Peyer's patch (tissue), 4 donors: ENCODE data around the gene ASCL2. TPM values are rescaled to one million over a fixed set of nuclear protein-coding genes. Genes with fewer than 3 reads are reported as not detected.

Source experiments
- DNase-seq, 3 donors: peaks; one replicate each; pipeline ENCODE4 v3.0.0-alpha.2; 2017 to 2019
- H3K27ac ChIP-seq, 4 donors: fragments of 200-600 bp; sonication (generic); one replicate each; pipeline ENCODE4 v1.5.1; 2016 to 2019
- H3K27me3 ChIP-seq, 2 donors: fragments of 200-600 bp; sonication (generic); one replicate each; pipeline ENCODE4 v1.5.1; 2019
- H3K36me3 ChIP-seq, 3 donors: fragments of 200-600 bp; sonication (generic); one replicate each; pipeline ENCODE4 v1.5.1; 2016 to 2019
- H3K4me1 ChIP-seq, 4 donors: fragments of 200-600 bp; sonication (generic); one replicate each; pipeline ENCODE4 v1.5.1; 2016 to 2019
- H3K4me3 ChIP-seq, 4 donors: fragments of 200-600 bp; sonication (generic); 1 replicate in 3 of 4; 2 replicates in 1 of 4; pipeline ENCODE4 v1.5.1; 2016 to 2019; ENCODE audit warnings: mild to moderate bottlenecking in 1 of 4
- H3K9me3 ChIP-seq, 4 donors: fragments of 200-600 bp; sonication (generic); one replicate each; pipeline ENCODE4 v1.5.1; 2016 to 2019; ENCODE audit warnings: mild to moderate bottlenecking in 1 of 4
- POLR2A ChIP-seq, 2 donors: fragments of 450-650 bp; IDR thresholded peaks; one replicate each; pipeline ENCODE4 v1.5.1; 2017; ENCODE audit warnings: antibody characterized with exemption in 2 of 2, mild to moderate bottlenecking in 2 of 2, moderate library complexity in 2 of 2
- total RNA-seq, 4 donors: library from RNA; depleted of rRNA; stranded (reverse); fragments of >200 nt; gene quantifications; one replicate each; pipeline ENCODE4 v1.1.0, GENCODE V29; 2016
- TF ChIP-seq, protein P1 (sequence below), 6 experiments: fragments of 450-650 bp in 4 of 6; fragments of 200-600 bp in 2 of 6; sonication (generic) in 1 of 6; IDR thresholded peaks; one replicate each; pipeline ENCODE4 v1.5.1; 2017 to 2019; ENCODE audit warnings: antibody characterized with exemption in 6 of 6, mild to moderate bottlenecking in 3 of 6, moderate library complexity in 1 of 6

ASCL2 gene
- total RNA-seq, 4 donors from 2014 or later = 7.5 to 11.9 (median 8.4) TPM

DNA sequence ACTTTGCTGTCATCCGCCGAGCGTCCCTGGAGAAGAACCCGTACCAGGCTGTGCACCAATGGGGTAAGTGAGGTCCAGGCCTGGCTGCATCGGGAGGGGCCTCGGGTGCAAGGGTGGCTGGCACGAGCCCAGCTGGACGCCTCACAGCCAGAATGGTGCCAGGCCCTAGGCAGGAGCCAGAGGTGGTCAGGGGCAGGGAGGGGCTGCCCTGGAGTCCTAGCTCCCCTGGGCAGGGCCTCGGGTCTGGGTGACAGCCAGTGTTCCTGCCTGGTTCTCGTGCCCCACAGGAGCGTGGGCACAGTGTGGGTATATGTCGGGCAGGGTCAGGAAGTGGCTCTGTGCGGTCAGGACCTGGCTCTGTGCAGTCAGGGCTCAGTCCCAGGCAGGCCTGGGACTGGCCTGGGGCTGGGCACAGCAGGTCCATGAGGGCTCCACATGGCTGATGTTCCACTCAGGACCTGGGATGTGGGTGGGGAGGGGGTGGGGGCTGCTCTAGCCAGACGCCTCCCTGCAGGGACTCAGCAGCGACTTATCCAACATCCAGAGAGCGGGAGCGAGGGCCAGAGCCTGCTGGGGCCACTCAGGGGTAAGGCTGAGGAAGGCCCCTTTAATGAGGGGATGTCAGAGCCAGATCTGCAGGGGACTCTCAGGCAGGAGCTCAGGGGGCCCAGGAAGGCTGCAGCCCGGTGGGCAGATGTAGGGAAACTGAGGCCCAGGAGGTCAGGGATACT lies 32.7 kb upstream of the ASCL2 start:
- Histone ChIP-seq H3K36me3 (no peaks in the 10 kb centered on the region), H3K27ac (peak overlapping the region in 3 of 4 donors; percentile 30 to 79 (median 62)), H3K9me3 (no peaks in the 10 kb centered on the region), H3K27me3 (no peaks in the 10 kb centered on the region), H3K4me1 (peaks cover 0 to 45% (median 21%) of the 10 kb centered on the region in 4 donors), H3K4me3 (peak overlapping the region in 2 of 4 donors; percentile 10 to 41)
- peak in 2 of 3 donors; percentile 17 to 44 for DNase-seq
- no peak for TF ChIP-seq POLR2A (IDR thresholded peaks at IDR 0.05)
- TF ChIP-seq, protein P1, sequence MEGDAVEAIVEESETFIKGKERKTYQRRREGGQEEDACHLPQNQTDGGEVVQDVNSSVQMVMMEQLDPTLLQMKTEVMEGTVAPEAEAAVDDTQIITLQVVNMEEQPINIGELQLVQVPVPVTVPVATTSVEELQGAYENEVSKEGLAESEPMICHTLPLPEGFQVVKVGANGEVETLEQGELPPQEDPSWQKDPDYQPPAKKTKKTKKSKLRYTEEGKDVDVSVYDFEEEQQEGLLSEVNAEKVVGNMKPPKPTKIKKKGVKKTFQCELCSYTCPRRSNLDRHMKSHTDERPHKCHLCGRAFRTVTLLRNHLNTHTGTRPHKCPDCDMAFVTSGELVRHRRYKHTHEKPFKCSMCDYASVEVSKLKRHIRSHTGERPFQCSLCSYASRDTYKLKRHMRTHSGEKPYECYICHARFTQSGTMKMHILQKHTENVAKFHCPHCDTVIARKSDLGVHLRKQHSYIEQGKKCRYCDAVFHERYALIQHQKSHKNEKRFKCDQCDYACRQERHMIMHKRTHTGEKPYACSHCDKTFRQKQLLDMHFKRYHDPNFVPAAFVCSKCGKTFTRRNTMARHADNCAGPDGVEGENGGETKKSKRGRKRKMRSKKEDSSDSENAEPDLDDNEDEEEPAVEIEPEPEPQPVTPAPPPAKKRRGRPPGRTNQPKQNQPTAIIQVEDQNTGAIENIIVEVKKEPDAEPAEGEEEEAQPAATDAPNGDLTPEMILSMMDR (IDR thresholded peaks at IDR 0.05) = no peak

DNA sequence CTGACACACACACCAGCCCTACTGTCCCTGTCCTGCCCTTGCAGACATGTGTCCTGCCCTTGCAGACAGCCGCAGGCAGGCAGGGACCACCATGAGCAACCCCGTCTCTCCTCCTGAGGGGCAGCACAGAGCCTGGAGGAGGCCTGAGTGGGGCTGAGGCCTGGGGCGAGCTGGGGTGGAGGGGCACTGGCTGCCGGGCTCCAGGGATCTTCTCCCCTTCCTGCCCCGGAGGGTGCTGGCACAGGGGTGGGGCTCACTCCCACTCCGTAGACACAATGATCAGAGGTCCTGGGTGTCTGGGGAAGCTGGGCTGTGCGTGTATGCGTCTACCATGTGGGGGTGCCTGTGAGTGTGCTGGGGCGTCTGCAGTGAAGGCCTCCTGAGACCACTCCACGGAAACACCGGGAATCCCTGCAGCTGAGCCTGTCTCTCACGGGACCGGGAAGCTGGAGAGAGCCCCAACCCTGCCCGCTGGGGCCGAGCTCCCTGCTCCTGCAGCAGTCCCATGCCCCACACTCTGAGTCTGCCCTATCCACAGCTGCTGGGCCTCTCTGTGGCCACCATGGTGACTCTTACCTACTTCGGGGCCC lies 32.0 kb upstream of the ASCL2 start:
- H3K36me3 ChIP-seq = no peaks in the 10 kb centered on the region
- TF ChIP-seq, protein P1 (IDR thresholded peaks at IDR 0.05) = no peak
- no peak for TF ChIP-seq POLR2A (IDR thresholded peaks at IDR 0.05)
- peaks cover 0 to 45% (median 21%) of the 10 kb centered on the region in 4 donors for H3K4me1 ChIP-seq
- H3K27me3 ChIP-seq = no peaks in the 10 kb centered on the region
- DNase-seq = peak; percentile 23 to 49 (median 45)
- H3K27ac ChIP-seq = peak overlapping the region; percentile 30 to 79 (median 62)
- H3K4me3 ChIP-seq = peak overlapping the region in 3 of 4 donors; percentile 10 to 41 (median 29)
- no peaks in the 10 kb centered on the region for H3K9me3 ChIP-seq

DNA sequence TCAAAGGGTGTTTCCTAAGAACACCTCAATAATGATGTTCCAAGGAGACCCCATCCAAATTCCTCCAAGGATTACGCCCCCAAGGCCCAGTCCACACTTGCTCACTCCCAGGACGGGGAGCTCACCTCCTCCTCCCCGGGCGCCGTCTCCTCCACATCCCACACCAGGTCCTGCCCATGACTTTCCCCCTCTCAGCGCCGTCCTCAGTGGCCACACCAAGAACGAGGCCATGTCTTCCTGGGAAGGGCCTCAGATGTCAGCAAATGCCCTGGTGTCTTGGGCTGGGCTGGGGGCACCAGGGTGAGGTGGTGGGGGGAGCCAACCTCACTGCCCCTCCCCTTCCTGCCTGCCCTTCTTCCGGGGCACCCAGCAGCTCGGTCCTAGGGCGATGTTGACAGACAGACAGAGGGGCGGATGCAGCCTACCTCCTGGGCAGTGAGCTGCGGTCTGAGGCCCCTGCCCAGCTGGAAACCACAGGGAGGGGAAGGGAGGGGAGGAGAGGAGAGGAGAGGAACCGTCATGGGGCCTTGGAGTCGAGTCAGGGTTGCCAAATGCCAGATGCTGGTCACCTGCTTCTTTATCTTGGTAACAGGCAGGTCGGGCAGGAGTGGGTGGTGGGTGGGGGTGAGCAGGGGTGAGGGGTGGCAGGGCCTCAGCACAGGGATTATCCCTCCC lies 31.4 kb upstream of the ASCL2 start, which contains the start of the genes C11orf21 and TSPAN32:
TSS of gene C11orf21 (minus strand) at position 288 of the 675 bp plus-strand sequence. CDS start at position 178, 110 bp downstream.
TSS of gene TSPAN32 (plus strand) at position 383 of the 675 bp plus-strand sequence. CDS start at position 520, 137 bp downstream.
- Histone ChIP-seq H3K4me3 (peak within 1 kb of the TSS; percentile 1 to 41 (median 23)), H3K27me3 (no peaks in the 10 kb centered on the region), H3K4me1 (peaks cover 0 to 40% (median 19%) of the 10 kb centered on the region in 4 donors), H3K9me3 (no peaks in the 10 kb centered on the region), H3K27ac (peak within 1 kb of the TSS; percentile 30 to 79 (median 62)), H3K36me3 (no peaks in the 10 kb centered on the region)
- peak; percentile 48 to 82 (median 81) for DNase-seq
- no peak for TF ChIP-seq POLR2A (IDR thresholded peaks at IDR 0.05)
- TF ChIP-seq, protein P1 (IDR thresholded peaks at IDR 0.05) = no peak

DNA sequence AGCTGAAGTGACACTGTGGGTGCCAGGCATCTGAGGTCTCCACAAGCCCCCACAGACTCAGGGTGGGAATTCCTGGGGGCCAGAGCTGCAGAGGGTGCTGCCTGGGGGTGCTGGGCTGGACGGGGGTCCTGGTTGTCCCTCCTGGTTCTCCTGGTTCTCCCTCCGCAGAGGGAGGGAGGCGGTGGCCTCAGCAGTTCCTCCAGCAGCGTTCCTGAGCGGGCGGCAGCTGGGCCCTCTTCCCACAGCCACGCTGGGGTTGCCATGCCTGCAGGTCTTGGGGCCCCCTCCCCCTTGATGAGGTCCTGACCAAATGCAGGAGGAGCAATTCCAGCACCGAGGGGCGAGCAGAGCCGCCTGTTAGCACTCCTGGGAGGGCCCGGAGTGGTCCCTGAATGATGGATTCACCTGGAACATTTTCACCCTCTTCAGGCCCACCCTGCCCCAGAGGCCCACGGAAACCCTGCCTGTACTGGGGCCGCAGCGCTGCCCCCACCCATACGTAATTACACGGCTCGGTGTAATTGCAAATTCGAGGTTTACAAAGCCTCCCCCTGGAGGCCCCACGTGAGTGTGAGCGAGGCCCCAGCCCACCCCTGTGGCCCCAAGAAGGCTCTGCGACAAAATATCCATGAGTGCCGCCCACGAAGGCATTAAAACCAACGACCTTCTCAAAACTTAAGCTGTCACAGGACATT lies 30.7 kb upstream of the ASCL2 start:
- Histone ChIP-seq H3K9me3 (no peaks in the 10 kb centered on the region), H3K27ac (peak overlapping the region; percentile 30 to 79 (median 62)), H3K27me3 (no peaks in the 10 kb centered on the region), H3K4me3 (peak overlapping the region; percentile 1 to 41 (median 23)), H3K4me1 (peaks cover 0 to 36% (median 17%) of the 10 kb centered on the region in 4 donors), H3K36me3 (no peaks in the 10 kb centered on the region)
- DNase-seq = peak; percentile 29 to 48 (median 40)
- no peak for TF ChIP-seq POLR2A (IDR thresholded peaks at IDR 0.05)
- TF ChIP-seq, protein P1 (IDR thresholded peaks at IDR 0.05) = no peak
